ENCODE data around the gene ICOSLG. TPM values are rescaled to one million over a fixed set of nuclear protein-coding genes. Genes with fewer than 3 reads are reported as not detected.

Gene ICOSLG
- total and polyA plus RNA-seq, 12 donors, result 0.90 to 6.2 (median 1.6) TPM

- TF ChIP-seq CTCF (IDR thresholded peaks at IDR 0.05), result no peak
- Histone ChIP-seq H3K27me3 (no peaks in the 10 kb centered on the region), H3K4me3 (no peak overlapping the region), H3K9me3 (peaks cover 0 to 10% (median 0%) of the 10 kb centered on the region in 11 donors), H3K4me1 (no peaks in the 10 kb centered on the region), H3K36me3 (no peaks in the 10 kb centered on the region), H3K27ac (no peak overlapping the region)
- intact Hi-C loops (cut with DNase I), result no loop called here
- no peak for ATAC-seq
- WGBS, 2 donors, result 88 to 93% methylated on average over 7 of the region's 7 CpGs
- no peak for DNase-seq
These were observed 32.3 kb upstream of the ICOSLG start for GRCh38 chr21:44273046-44273445.

- Histone ChIP-seq H3K4me3 (no peak overlapping the region), H3K9me3 (peaks cover 0 to 10% (median 0%) of the 10 kb centered on the region in 11 donors), H3K27me3 (no peaks in the 10 kb centered on the region), H3K36me3 (no peaks in the 10 kb centered on the region), H3K27ac (no peak overlapping the region), H3K4me1 (no peaks in the 10 kb centered on the region)
- intact Hi-C loops (cut with DNase I), result no loop called here
- peak in 2 of 8 donors; percentile 20 to 38 for ATAC-seq
- DNase-seq, result no peak
- no peak for TF ChIP-seq CTCF (IDR thresholded peaks at IDR 0.05)
- WGBS, 2 donors, result 91% methylated on average over 18 of the region's 18 CpGs
These were observed 31.6 kb upstream of the ICOSLG start for GRCh38 chr21:44272284-44272858.

GRCh38 chr21:44271558-44272283, 31.0 kb upstream of the ICOSLG start:
- no peaks in the 10 kb centered on the region for H3K4me1 ChIP-seq
- no peaks in the 10 kb centered on the region for H3K27me3 ChIP-seq
- no peaks in the 10 kb centered on the region for H3K36me3 ChIP-seq
- 81 to 85% methylated on average over 18 of the region's 18 CpGs for WGBS, 2 donors
- H3K27ac ChIP-seq, result no peak overlapping the region
- no peak overlapping the region for H3K4me3 ChIP-seq
- intact Hi-C loops (cut with DNase I), result no loop called here
- peaks cover 0 to 10% (median 0%) of the 10 kb centered on the region in 11 donors for H3K9me3 ChIP-seq
- ATAC-seq (peak in 2 of 8 donors; percentile 22 to 38), DNase-seq (no peak)
- no peak for TF ChIP-seq CTCF (IDR thresholded peaks at IDR 0.05)

DNA sequence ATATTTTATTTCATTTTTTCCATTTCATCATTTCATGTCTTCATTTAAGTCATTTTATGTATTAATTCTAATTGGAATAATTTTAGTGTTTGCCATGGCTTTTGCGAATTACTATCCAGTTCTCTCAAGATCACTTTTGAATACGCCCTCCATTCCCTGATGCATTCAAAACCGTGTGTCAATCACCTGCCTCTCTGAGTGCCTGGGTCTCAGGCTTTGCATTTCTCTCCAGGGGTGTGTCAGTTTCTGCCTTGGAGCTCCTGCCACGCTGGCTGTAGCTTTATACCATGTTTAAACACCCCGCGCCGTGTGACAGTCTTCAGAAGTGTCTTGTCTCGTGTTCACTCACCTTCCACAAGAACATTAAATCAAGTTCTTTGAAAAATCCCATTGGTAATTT, 28.3 kb upstream of the ICOSLG start:
- H3K4me1 ChIP-seq, result no peaks in the 10 kb centered on the region
- 82% methylated on average over 8 of the region's 8 CpGs for WGBS, 2 donors
- no peak for TF ChIP-seq CTCF (IDR thresholded peaks at IDR 0.05)
- no peaks in the 10 kb centered on the region for H3K36me3 ChIP-seq
- no peak overlapping the region for H3K27ac ChIP-seq
- DNase-seq (no peak), ATAC-seq (no peak)
- intact Hi-C loops (cut with DNase I), result no loop called here
- no peak overlapping the region for H3K4me3 ChIP-seq
- no peaks in the 10 kb centered on the region for H3K27me3 ChIP-seq
- H3K9me3 ChIP-seq, result no peaks in the 10 kb centered on the region
